Peyer's patch (tissue), 4 donors: Measurements from ENCODE around the gene MREG. TPM values are rescaled to one million over a fixed set of nuclear protein-coding genes. Genes with fewer than 3 reads are reported as not detected.
A peak's percentile ranks its signal among the peaks of the same experiment; 100 is the strongest.
"Not testable (repeated sequence)": the region's sequence is repeated elsewhere in the genome, so short reads cannot be mapped to it uniquely, and the experiment has no call there.

Experiments used
- DNase-seq, 3 donors: peaks; one replicate each; pipeline ENCODE4 v3.0.0-alpha.2; 2017 to 2019
- H3K27ac ChIP-seq, 4 donors: fragments of 200-600 bp; sonication (generic); one replicate each; pipeline ENCODE4 v1.5.1; 2016 to 2019
- H3K27me3 ChIP-seq, 2 donors: fragments of 200-600 bp; sonication (generic); one replicate each; pipeline ENCODE4 v1.5.1; 2019
- H3K36me3 ChIP-seq, 3 donors: fragments of 200-600 bp; sonication (generic); one replicate each; pipeline ENCODE4 v1.5.1; 2016 to 2019
- H3K4me1 ChIP-seq, 4 donors: fragments of 200-600 bp; sonication (generic); one replicate each; pipeline ENCODE4 v1.5.1; 2016 to 2019
- H3K4me3 ChIP-seq, 4 donors: fragments of 200-600 bp; sonication (generic); 1 replicate in 3 of 4; 2 replicates in 1 of 4; pipeline ENCODE4 v1.5.1; 2016 to 2019; ENCODE audit warnings: mild to moderate bottlenecking in 1 of 4
- H3K9me3 ChIP-seq, 4 donors: fragments of 200-600 bp; sonication (generic); one replicate each; pipeline ENCODE4 v1.5.1; 2016 to 2019; ENCODE audit warnings: mild to moderate bottlenecking in 1 of 4
- POLR2A ChIP-seq, 2 donors: fragments of 450-650 bp; IDR thresholded peaks; one replicate each; pipeline ENCODE4 v1.5.1; 2017; ENCODE audit warnings: antibody characterized with exemption in 2 of 2, mild to moderate bottlenecking in 2 of 2, moderate library complexity in 2 of 2
- total RNA-seq, 4 donors: library from RNA; depleted of rRNA; stranded (reverse); fragments of >200 nt; gene quantifications; one replicate each; pipeline ENCODE4 v1.1.0, GENCODE V29; 2016
- TF ChIP-seq, protein P1 (sequence below), 6 experiments: fragments of 450-650 bp in 4 of 6; fragments of 200-600 bp in 2 of 6; sonication (generic) in 1 of 6; IDR thresholded peaks; one replicate each; pipeline ENCODE4 v1.5.1; 2017 to 2019; ENCODE audit warnings: antibody characterized with exemption in 6 of 6, mild to moderate bottlenecking in 3 of 6, moderate library complexity in 1 of 6

The MREG gene
- total RNA-seq, 4 donors from 2014 or later: 6.2 to 10.7 (median 7.2) TPM

DNA sequence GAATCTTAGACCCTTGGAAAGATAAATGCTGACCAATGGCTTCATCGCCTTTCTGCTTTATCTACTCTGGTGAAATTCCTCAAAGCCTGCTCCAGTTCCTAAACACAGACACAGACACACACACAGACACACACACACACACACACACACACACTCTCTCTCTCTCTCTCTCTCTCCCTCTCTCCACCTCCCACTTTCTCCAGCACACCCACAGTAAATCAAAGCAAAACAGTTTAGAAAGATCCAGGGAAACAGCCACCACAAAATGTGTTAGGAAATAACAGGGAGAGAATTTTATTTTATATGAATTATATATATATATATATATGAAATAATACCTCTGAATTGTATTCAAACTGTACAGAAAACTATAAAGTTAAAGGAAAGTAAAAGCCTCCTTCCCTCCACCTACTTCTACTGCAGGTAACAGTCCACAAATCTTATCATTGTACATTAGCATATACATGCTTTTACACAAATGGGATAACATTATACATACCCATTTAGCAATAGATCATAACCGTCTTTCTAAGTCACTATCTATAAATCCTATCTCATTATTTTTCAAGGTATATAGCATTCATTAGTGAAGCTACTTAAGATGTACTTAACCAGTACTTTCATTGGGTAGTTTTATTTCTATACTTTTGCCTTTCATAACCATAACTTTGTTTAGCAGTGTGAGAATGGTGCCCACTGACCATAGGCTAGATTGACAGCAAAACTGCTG, 38.5 kb downstream of the MREG start:
- DNase-seq: no peak
- no peaks in the 10 kb centered on the region for H3K9me3 ChIP-seq
- H3K27me3 ChIP-seq: no peaks in the 10 kb centered on the region
- H3K36me3 ChIP-seq: no peaks in the 10 kb centered on the region
- TF ChIP-seq, protein P1, sequence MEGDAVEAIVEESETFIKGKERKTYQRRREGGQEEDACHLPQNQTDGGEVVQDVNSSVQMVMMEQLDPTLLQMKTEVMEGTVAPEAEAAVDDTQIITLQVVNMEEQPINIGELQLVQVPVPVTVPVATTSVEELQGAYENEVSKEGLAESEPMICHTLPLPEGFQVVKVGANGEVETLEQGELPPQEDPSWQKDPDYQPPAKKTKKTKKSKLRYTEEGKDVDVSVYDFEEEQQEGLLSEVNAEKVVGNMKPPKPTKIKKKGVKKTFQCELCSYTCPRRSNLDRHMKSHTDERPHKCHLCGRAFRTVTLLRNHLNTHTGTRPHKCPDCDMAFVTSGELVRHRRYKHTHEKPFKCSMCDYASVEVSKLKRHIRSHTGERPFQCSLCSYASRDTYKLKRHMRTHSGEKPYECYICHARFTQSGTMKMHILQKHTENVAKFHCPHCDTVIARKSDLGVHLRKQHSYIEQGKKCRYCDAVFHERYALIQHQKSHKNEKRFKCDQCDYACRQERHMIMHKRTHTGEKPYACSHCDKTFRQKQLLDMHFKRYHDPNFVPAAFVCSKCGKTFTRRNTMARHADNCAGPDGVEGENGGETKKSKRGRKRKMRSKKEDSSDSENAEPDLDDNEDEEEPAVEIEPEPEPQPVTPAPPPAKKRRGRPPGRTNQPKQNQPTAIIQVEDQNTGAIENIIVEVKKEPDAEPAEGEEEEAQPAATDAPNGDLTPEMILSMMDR (IDR thresholded peaks at IDR 0.05): no peak
- TF ChIP-seq POLR2A (IDR thresholded peaks at IDR 0.05): no peak
- no peak overlapping the region for H3K27ac ChIP-seq
- peaks cover 0 to 5% (median 0%) of the 10 kb centered on the region in 4 donors for H3K4me1 ChIP-seq
- H3K4me3 ChIP-seq: no peak overlapping the region

DNA sequence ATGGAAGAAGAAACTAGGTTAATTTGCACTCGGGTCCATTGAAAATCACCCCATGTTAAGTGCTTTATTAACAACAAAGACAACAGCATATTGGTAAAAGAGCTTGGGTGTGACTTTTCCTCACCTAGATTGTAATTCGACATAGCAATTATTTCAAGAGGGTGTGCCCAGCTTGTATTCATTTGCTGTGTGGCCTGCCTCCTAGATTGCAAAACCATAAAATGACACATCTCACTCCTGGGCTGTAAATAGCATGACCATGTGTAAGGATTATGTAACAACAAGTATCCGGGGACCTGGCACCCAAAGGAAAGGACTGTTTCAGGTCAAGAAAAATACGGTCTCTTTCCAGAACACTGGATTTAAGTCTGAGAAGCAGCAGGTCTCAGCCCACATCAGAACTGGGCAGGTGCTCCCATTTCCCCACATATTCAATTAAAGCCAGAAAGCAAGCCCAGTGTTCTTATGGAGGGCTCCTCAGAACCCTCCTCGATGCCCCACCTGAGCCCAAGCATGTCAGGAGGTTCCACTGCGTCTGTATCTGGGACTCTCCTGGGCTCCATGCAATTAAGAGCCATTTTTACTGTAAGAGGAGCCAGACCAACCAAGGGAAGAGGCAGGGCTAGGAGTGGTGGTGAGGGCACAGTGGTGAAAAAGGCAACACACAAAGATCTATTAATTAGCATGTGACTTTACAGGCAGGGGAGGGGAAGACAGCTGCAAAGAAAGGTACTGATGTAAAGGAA, 39.2 kb downstream of the MREG start:
- H3K9me3 ChIP-seq: no peaks in the 10 kb centered on the region
- peak overlapping the region in 2 of 4 donors; percentile 31 to 68 for H3K27ac ChIP-seq
- no peaks in the 10 kb centered on the region for H3K36me3 ChIP-seq
- DNase-seq: peak in 1 of 3 donors; percentile 65
- TF ChIP-seq, protein P1 (IDR thresholded peaks at IDR 0.05): no peak
- TF ChIP-seq POLR2A (IDR thresholded peaks at IDR 0.05): no peak
- no peaks in the 10 kb centered on the region for H3K27me3 ChIP-seq
- H3K4me1 ChIP-seq: peaks cover 0 to 5% (median 0%) of the 10 kb centered on the region in 4 donors
- H3K4me3 ChIP-seq: no peak overlapping the region

DNA sequence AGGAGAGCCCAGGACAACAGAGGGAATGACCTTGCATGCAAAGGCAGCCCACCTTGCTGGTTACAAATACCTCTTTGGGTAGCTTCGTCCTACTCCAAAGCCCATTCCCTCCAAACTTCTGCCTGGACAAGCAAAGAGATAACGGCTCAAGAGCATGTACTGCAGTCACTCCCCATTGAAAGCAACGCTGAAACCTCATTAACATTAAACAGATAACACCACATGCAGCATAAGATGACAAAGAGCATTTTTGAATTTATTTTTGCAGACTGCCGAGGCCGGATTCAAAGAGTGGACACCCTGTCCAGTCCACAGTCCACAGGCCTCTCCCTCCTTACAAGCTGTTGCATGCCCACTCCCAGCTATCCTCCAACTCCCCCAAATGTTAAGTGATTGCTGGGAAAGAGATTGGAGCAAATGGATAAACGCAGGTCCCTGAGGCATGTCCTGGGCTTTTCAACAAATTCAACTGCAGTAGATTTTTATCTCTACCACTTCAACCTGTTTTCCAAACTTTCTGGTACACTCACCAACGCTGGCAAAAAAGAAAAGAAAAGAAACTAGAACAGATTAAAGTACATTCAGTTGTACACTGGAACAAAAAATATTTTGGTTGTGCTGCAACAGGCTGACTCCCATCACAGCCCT, 40.1 kb downstream of the MREG start:
- H3K27me3 ChIP-seq: no peaks in the 10 kb centered on the region
- no peak overlapping the region for H3K4me3 ChIP-seq
- peaks cover 0 to 5% (median 0%) of the 10 kb centered on the region in 4 donors for H3K4me1 ChIP-seq
- no peaks in the 10 kb centered on the region for H3K36me3 ChIP-seq
- no peaks in the 10 kb centered on the region for H3K9me3 ChIP-seq
- no peak for DNase-seq
- TF ChIP-seq POLR2A (IDR thresholded peaks at IDR 0.05): no peak
- TF ChIP-seq, protein P1 (IDR thresholded peaks at IDR 0.05): no peak
- peak overlapping the region in 2 of 4 donors; percentile 22 to 68 for H3K27ac ChIP-seq

DNA sequence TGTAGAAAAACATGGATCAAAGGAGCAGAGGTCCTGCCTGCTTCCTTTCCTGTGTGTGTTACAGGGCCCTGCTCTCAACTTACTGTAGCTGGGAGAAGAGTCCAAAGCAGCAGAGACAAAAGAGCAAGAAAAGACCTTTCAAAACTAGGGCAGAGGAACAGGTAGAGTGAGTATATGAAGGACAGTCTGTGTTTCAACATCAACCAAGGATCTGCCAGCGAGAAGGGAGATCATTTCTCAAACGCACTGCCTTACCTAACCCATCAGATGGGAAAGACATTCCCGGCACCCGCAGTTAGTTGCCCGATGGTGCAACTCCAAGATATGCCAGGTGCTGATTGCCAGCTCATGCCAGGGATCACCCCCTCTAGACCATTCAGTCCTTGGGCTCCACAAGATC, 41.7 kb downstream of the MREG start:
- no peak for DNase-seq
- H3K27ac ChIP-seq: no peak overlapping the region
- no peaks in the 10 kb centered on the region for H3K9me3 ChIP-seq
- TF ChIP-seq, protein P1 (IDR thresholded peaks at IDR 0.05): no peak
- no peak for TF ChIP-seq POLR2A (IDR thresholded peaks at IDR 0.05)
- H3K27me3 ChIP-seq: no peaks in the 10 kb centered on the region
- no peak overlapping the region for H3K4me3 ChIP-seq
- H3K36me3 ChIP-seq: no peaks in the 10 kb centered on the region
- peaks cover 0 to 5% (median 0%) of the 10 kb centered on the region in 4 donors for H3K4me1 ChIP-seq

DNA sequence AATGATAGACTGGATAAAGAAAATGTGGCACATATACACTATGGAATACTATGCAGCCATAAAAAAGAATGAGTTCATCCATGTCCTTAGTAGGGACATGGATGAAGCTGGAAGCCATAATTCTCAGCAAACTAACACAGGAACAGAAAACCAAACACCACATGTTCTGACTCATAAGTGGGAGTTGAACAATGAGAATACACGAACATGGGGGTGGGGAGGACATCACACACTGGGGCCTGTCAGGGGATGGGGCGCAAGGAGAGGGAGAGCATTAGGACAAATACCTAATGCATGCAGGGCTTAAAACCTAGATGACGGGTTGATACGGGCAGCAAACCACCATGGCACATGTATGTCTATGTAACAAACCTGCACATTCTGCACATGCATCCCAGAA, 42.5 kb downstream of the MREG start:
- not testable (repeated sequence) for H3K4me1 ChIP-seq, H3K4me3 ChIP-seq, H3K27ac ChIP-seq, H3K27me3 ChIP-seq, DNase-seq, H3K36me3 ChIP-seq, H3K9me3 ChIP-seq

DNA sequence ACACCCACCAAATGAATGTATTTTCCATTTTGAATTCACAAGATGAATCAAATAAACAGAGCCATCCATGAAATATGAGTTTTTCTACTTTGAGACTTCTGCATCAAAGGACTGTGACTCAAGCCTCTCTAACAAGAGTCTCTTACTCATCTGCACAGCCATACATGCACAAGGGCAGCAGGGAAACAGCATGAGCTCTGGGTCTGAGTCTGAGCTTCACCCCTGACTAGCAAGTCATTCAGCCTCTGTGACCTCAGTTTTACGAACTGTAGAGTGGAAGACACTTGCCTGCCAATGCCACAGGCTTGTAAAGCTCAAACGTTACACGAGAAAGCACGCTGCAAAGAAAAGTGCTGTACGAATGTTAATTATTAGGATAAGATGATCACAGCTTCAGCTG, 42.9 kb downstream of the MREG start:
- H3K4me3 ChIP-seq: no peak overlapping the region
- TF ChIP-seq, protein P1 (IDR thresholded peaks at IDR 0.05): no peak
- no peak for TF ChIP-seq POLR2A (IDR thresholded peaks at IDR 0.05)
- no peaks in the 10 kb centered on the region for H3K36me3 ChIP-seq
- no peak for DNase-seq
- H3K27me3 ChIP-seq: no peaks in the 10 kb centered on the region
- H3K9me3 ChIP-seq: no peaks in the 10 kb centered on the region
- H3K27ac ChIP-seq: no peak overlapping the region
- H3K4me1 ChIP-seq: peaks cover 0 to 5% (median 0%) of the 10 kb centered on the region in 4 donors
